ENCODE data around the gene ANKRD23. TPM values are rescaled to one million over a fixed set of nuclear protein-coding genes. Genes with fewer than 3 reads are reported as not detected.

The ANKRD23 gene
- total RNA-seq, 4 donors from 2014 or later: 1.4 to 4.4 (median 1.8) TPM

GRCh38 chr2:96826546-96827278, 17.1 kb downstream of the ANKRD23 start:
- ATAC-seq (ENCODE audit: low FRiP score) (no peak), DNase-seq (ENCODE audit: low spot score) (no peak)
- TF ChIP-seq CTCF (IDR thresholded peaks at IDR 0.05): no peak

GRCh38 chr2:96825057-96825456, 18.8 kb downstream of the ANKRD23 start:
- no peak for DNase-seq (ENCODE audit: low spot score)

GRCh38 chr2:96824079-96824870, 19.5 kb downstream of the ANKRD23 start:
- no peak for DNase-seq (ENCODE audit: low spot score)
- peak; percentile 34 for ATAC-seq (ENCODE audit: low FRiP score)
- TF ChIP-seq CTCF (IDR thresholded peaks at IDR 0.05): no peak

More at GRCh38 chr2:96825057-96825456, 18.8 kb downstream of the ANKRD23 start:
- no peak for ATAC-seq (ENCODE audit: low FRiP score)
- no peak for TF ChIP-seq CTCF (IDR thresholded peaks at IDR 0.05)

- TF ChIP-seq CTCF (IDR thresholded peaks at IDR 0.05): no peak
- ATAC-seq (ENCODE audit: low FRiP score): no peak
Observed at GRCh38 chr2:96823198-96823597, 20.6 kb downstream of the ANKRD23 start.

GRCh38 chr2:96822786-96823185, 21.0 kb downstream of the ANKRD23 start:
- no peak for TF ChIP-seq CTCF (IDR thresholded peaks at IDR 0.05)
- no peak for ATAC-seq (ENCODE audit: low FRiP score)
- DNase-seq (ENCODE audit: low spot score): no peak

More at GRCh38 chr2:96823198-96823597, 20.6 kb downstream of the ANKRD23 start:
- DNase-seq (ENCODE audit: low spot score): no peak

GRCh38 chr2:96821113-96821675, 22.6 kb downstream of the ANKRD23 start:
- ATAC-seq (ENCODE audit: low FRiP score) (no peak), DNase-seq (ENCODE audit: low spot score) (no peak)
- TF ChIP-seq CTCF (IDR thresholded peaks at IDR 0.05): no peak

Measured in omental fat pad (tissue), 4 donors.